ENCODE measurements around the gene DOK7.

DOK7 gene

GRCh38 chr4:3516836-3517730 lies 54.0 kb downstream of the DOK7 start:
- no peak for TF ChIP-seq CTCF (IDR thresholded peaks at IDR 0.05; ENCODE audit: low read depth, low read length, missing control alignments)
- no peak for DNase-seq (ENCODE audit: low read depth)
- H3K4me3 ChIP-seq (ENCODE audit: low read depth, low read length): no peak overlapping the region

- no peak for DNase-seq (ENCODE audit: low read depth)
- TF ChIP-seq CTCF (IDR thresholded peaks at IDR 0.05; ENCODE audit: low read depth, low read length, missing control alignments): no peak
- no peak overlapping the region for H3K4me3 ChIP-seq (ENCODE audit: low read depth, low read length)
Observed at GRCh38 chr4:3517731-3518510, 54.8 kb downstream of the DOK7 start.

- DNase-seq (ENCODE audit: low read depth): no peak
- H3K4me3 ChIP-seq (ENCODE audit: low read depth, low read length): no peak overlapping the region
- no peak for TF ChIP-seq CTCF (IDR thresholded peaks at IDR 0.05; ENCODE audit: low read depth, low read length, missing control alignments)
Observed at GRCh38 chr4:3518511-3518880, 55.4 kb downstream of the DOK7 start.

- TF ChIP-seq CTCF (IDR thresholded peaks at IDR 0.05; ENCODE audit: low read depth, low read length, missing control alignments): no peak
- DNase-seq (ENCODE audit: low read depth): no peak
- H3K4me3 ChIP-seq (ENCODE audit: low read depth, low read length): no peak overlapping the region
Observed at GRCh38 chr4:3518941-3519340, 55.8 kb downstream of the DOK7 start.

- TF ChIP-seq CTCF (IDR thresholded peaks at IDR 0.05; ENCODE audit: low read depth, low read length, missing control alignments): no peak
- no peak overlapping the region for H3K4me3 ChIP-seq (ENCODE audit: low read depth, low read length)
- DNase-seq (ENCODE audit: low read depth): no peak
Observed at GRCh38 chr4:3519468-3520264, 56.6 kb downstream of the DOK7 start.

- no peak overlapping the region for H3K4me3 ChIP-seq (ENCODE audit: low read depth, low read length)
- DNase-seq (ENCODE audit: low read depth): no peak
- TF ChIP-seq CTCF (IDR thresholded peaks at IDR 0.05; ENCODE audit: low read depth, low read length, missing control alignments): no peak
Observed at GRCh38 chr4:3520276-3520675, 57.2 kb downstream of the DOK7 start.

Measured in GM12864 (cell line).